Right renal pelvis (tissue), 4 donors: ENCODE measurements around the gene MED31. TPM values are rescaled to one million over a fixed set of nuclear protein-coding genes. Genes with fewer than 3 reads are reported as not detected.
"Not testable (repeated sequence)": the region's sequence is repeated elsewhere in the genome, so short reads cannot be mapped to it uniquely, and the experiment has no call there.

Experiments used
- DNase-seq, 4 donors: peaks; one replicate each; pipeline ENCODE4 v3.0.0-alpha.2; 2013; ENCODE audit warnings: low read depth in 4 of 4, low spot score in 3 of 4, missing footprints in 1 of 4
- polyA plus RNA-seq, 4 donors: library from polyadenylated mRNA; unstranded; fragments of 120-200 nt; gene quantifications; one replicate each; pipeline ENCODE4 v1.2.1, GENCODE V29; 2013; ENCODE audit not compliant: insufficient read length in 4 of 4

MED31 gene
- polyA plus RNA-seq, 4 donors, result 24.8 to 28.1 (median 26.3) TPM

DNA sequence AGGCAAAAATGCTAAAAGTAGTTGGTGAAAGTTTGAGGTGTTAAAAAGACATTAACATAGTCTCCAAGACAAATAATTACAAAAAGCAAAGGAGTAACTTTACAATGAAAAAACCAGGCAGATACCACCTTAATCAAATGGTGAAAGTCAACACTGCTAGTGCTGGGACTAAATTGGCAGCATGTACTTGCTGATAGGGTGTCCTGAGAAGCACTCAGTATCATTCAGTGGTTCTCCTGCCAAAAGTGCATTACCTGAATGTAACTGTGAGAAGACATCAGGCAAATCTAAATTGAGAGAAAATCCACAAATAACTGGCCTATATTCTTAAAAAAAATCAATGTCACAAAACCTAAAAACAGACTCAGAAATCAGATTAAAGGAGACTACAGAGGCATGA, 18.9 kb downstream of the MED31 start:
- DNase-seq, result no peak

DNA sequence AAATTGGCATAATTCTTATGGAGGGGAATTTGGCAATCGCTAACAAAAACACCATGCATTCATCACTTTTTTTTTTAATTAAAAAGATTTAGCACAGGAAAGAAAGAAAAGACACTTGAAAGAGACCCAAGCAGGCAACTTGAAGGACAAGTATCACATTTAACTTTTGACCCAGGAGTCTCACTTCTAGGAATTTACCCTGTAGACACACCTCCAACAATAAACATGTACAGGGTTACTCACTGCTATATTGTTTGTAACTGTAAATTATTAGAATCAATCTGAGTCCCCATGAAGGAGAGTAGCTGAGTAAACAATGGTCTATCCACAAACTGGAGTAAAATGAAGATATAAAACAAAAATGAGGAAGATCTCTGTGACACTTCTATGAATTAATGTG, 21.0 kb downstream of the MED31 start:
- DNase-seq, result no peak

DNA sequence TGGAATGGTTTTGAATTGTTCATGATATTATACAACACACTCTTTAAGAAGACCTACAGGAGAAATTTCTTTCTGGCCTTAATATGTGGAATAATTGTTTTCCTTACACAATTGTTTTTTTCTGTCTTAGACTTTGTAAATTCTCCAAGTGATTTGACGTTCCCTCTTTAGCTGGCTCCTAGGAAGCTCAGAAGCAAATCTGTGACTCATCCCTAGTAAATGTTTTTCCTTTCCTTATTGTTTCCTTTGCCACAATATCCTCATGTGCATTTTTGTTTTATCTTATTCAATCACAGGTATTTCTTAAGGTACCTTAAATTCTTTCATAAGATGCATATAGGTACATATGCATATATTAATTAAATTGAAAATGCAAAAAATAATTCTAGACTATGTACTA, 24.4 kb downstream of the MED31 start:
- DNase-seq, result no peak

DNA sequence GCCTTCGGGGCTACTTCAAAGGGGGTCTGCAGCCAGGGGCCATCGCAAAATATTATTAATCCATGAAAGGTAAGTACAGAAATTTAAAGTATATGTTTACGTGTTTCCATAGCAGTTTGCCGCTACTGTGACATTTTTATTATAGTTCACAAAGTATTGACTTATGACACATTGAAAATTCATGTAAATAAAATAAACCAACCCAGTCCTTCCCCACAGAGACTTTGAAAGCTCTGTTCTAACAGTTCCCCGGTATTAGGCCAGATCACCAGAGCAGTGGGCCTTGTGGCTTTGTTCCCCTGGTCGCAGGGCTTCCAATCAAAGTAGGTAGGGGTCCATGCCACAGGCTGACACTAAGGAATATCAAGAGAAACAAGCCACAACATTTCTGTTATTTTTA, 24.8 kb downstream of the MED31 start:
- DNase-seq, result no peak

DNA sequence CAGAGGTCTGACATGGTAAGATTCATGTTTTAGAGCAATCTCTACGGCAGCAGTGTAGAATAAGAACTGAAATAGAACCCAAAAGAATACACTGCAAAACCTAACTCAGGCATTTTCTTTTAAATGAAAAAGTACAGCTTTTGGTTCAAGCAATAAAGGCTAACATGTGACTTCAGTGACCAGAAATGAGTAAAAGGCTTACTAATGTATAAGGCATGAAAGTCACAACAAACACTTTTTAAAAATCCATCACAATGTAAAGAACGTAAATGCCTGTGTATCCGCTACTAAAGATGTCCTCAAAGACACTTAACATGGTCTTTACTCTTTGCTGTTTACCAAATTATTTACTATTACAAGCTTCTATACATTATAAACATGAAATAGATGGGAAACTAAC, 27.5 kb downstream of the MED31 start:
- no peak for DNase-seq

DNA sequence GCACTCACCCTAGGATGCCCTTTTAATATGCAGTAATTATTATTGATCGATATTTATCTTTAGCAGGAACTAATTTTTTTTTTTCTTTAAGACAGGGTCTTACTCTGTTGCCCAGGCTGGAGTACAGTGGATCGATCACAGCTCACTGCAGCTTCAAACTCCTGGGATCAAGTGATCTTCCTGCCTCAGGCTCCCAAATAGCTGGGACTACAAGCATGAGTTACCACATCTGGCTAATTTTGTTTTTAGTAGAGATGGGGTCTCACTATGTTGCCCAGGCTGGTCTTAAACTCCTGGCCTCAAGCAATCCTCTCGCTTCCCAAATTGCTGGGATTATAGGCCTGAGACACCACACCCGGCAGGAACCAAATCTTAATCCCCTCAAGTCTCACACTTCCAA, 40.2 kb downstream of the MED31 start:
- DNase-seq, result no peak

DNA sequence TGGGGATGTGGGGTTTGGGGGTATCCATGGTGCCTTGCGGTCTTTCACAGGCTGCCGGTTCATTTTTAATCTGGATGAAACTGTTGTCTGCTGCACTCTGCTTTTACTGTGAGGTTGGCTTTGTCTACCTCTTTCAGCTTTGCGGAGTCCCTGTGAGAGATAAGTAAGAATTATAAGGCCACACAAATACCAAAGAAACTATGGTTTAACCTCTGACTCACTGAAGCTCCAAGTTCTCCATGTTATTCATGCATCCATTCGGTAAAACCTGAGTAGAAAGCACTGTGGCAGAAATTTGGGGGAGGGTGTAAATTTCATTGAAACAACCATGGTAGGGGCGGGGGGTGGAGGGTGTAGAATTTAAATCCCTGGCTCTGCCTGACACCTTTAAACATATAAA, 41.4 kb downstream of the MED31 start:
- no peak for DNase-seq

DNA sequence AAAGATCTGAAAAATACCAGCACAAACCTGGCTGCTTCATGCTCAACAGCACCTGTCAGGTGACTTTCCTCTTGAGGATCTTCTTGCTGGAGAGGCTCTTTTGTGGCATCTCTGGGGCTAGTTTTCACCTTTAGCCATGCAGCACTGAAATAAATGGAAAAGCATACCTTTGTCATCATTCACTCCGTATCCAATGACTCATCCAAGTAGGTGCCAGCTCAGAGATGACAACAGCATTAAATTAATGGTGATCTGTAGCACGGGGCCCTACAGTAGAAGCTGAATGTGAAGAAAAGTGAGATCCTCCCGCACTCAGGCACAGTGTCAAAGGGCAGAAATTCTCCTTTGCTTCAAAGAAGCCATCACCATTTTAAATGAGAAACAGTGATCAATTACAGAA, 43.1 kb downstream of the MED31 start:
- no peak for DNase-seq

DNA sequence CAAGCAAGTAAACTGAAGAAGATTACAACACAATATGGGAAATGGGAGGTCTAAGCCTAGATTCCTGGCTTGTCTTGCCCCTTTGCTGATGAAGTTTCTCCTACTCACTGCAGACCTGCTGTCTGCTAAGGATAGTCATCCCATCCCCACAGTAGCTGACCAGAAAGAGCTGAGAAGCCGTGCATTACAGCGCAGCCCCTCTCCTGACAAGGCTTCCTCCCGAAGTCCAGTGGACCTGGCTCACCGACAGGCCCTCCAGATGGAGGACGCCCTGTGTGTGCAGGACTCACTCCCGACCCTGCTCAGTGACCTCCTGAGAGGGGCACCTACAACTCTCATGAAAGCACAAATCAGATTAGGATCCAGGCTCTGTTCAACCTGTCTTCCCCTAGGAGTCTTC, 46.3 kb downstream of the MED31 start:
- DNase-seq, result no peak

DNA sequence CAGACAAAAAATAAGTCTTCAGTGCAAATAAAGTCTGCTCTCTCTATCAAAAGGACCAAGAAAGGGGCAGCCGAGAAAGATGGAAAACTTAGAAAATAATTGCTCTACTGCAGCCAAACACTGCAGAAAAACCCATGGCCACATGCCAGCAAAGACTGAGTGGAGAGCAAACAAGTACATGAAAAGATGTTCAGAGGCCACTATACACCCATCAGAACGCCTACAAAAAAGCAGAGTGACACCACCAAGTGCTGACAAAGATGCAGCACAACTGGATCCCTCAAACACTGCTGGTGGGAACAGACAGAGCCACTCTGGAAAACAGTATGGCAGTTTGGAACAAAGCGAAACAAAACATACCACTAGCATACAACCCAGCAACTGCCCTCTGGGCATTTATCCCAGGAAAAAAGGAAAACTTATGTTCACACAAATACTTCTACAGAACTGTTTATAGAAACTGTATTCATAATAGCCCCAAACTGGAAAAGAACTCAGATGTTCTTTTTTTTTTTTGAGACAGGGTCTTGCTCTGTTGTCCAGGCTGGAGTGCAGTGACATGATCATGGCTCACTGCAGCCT, 47.6 kb downstream of the MED31 start:
- DNase-seq, result peak in 2 of 4 donors; percentile 9 to 12

DNA sequence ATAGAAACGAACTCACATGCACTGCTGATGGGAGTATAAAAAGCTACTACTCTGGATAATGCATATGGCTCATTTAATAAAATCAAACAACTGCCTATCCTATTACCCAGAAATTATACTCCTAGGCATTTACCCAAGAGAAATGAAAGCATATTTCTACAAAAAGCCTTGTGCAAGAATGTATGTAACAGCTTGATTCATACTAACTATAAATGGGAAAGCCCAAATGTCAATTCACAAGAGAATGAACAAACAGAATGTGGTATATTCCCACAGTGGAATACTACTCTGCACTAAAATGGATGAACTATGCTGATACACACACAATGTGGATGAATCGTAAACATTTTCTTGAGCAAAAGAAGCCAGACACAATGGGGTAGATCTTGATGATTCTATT, 49.3 kb downstream of the MED31 start:
- DNase-seq, result no peak

DNA sequence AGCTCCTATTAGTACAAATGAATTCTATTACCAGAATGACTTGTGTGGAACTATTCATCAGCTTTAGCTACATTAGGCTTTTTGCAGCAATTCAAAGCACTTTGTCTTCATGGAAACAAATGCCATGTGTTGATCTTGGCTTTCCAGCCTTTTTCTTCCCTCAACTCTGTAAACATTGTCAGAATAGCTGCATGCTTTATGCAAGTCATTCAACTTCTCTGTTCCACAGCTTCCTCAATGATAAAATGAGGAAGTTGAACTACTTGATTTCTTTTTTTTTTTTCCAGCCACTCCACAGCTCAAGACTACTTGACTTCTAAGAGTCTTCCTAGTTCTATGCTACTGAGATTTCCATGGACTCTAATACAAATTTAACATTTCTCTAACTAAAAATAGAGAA, 52.0 kb downstream of the MED31 start:
- no peak for DNase-seq

DNA sequence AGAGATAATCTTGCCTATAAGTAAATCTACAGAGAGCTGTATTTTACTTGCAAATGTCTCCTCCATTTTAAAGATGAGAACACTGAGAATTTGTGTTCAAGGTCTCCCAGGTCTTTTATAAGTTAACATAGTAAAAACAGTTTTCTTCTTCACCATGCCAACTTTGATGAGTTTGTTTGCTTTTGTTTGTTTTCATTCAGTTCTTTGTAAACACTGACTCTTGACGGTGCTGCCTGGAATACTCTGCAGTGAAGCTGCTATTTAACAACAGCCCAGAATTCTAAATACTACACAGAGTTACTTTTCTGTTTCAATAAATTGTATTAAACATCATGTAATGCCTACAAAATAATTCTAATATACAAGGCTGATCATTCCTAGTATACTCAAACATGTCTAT, 53.7 kb downstream of the MED31 start:
- no peak for DNase-seq

DNA sequence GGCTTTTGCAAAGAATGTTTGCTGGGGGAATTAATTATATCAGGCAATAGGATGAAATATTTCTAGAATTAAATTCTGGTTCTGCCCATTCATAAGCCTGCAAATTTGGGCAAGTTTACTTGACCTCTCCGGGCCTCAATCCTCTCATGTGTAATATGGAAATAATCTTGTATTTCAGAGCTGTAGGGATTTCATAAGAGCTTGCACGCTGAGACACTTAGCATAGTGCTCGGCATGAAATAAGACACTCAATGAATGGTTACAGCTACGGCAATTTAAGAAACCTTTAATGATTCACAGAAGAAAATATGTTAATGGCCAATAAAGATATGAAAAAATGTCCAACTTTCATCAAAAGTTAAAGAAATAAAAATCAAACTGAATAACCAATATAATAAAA, 54.5 kb downstream of the MED31 start:
- no peak for DNase-seq

DNA sequence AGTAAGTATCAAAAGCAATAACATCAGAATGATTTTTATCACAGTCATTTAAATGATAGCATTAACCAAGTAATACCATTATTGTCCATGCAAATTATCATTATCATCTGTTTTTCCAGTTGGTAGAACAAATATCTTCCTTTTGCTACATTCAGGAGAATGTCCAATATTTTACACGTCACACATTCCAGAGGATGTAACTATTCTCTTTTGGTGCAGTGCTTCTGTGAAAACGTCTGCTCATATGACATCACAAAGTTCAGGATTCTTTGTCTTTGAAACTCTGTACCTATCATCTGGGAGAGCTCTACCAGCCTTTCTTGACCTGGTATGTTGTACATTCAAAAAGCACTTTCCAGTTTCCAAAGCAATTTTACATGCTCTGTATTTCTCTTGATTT, 54.9 kb downstream of the MED31 start:
- no peak for DNase-seq

DNA sequence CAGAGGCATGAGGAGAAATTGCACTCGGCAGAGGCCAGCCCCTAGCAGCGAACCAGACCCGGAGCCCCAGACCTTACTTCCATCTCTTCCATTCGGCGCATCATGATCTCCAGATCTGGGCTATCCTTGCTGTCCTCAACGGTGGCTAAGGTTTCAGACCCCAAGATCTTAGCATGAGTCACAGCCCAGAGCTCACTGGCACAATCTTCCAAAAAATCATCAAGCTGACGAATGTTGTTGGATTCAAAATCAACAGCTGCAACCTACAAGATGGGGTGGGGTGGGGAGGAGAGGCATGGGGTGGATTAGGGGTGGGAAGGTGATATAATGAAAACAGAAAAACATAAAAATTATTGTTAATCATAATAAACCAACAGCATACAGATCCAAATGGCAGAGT, 55.3 kb downstream of the MED31 start:
- DNase-seq, result no peak

DNA sequence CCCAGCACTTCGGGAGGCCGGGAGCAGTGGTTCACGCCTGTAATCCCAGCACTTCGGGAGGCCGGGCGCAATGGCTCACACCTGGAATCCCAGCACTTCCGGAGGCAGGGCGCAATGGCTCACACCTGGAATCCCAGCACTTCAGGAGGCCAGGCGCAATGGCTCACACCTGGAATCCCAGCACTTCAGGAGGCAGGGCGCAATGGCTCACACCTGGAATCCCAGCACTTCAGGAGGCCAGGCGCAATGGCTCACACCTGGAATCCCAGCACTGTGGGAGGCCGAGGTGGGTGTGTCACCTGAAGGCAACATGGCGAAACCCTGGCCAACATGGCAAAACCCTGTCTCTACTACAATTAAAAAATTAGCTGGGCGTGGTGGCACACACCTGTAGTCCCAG, 58.0 kb downstream of the MED31 start:
- not testable (repeated sequence) for DNase-seq

Other genes starting within 250 kb of the MED31 start
- under 1 TPM in 1 of 4 donors, not detected in 3; 0.10 TPM for gene AIPL1, start 216.5 kb downstream of the MED31 start, polyA plus RNA-seq
- gene PIMREG, start 207.2 kb downstream of the MED31 start, polyA plus RNA-seq, result 10 to 100 TPM; 21.0 to 26.1 (median 23.6) TPM
- gene PITPNM3, start 95.0 kb downstream of the MED31 start, polyA plus RNA-seq, result 10 to 100 TPM in 1 of 4 donors, 1 to 10 TPM in 3; 8.0 to 11.2 (median 9.1) TPM
- gene KIAA0753, start 10.9 kb downstream of the MED31 start, polyA plus RNA-seq, result 10 to 100 TPM; 32.4 to 39.3 (median 37.6) TPM
- 100 to 1,000 TPM in 1 of 4 donors, 10 to 100 TPM in 3; 81.8 to 101 (median 88.0) TPM for gene TXNDC17, start 10.5 kb downstream of the MED31 start, polyA plus RNA-seq
- gene C17orf100, start 157 bp upstream of the MED31 start, polyA plus RNA-seq, result 10 to 100 TPM in 3 of 4 donors, 1 to 10 TPM in 1; 9.0 to 12.5 (median 11.3) TPM
- gene SLC13A5, start 61.8 kb upstream of the MED31 start, polyA plus RNA-seq, result 1 to 10 TPM; 1.0 to 5.2 (median 2.8) TPM
- gene XAF1, start 104.4 kb upstream of the MED31 start, polyA plus RNA-seq, result 10 to 100 TPM in 1 of 4 donors, 1 to 10 TPM in 3; 4.0 to 12.0 (median 8.2) TPM
- under 1 TPM; 0.10 to 0.32 (median 0.12) TPM for gene FBXO39, start 124.6 kb upstream of the MED31 start, polyA plus RNA-seq
- under 1 TPM; 0.42 to 0.97 (median 0.64) TPM for gene TEKT1, start 180.1 kb upstream of the MED31 start, polyA plus RNA-seq